EL (cell line): Measurements from ENCODE around the gene UGGT2.
"Not testable (repeated sequence)": the region's sequence is repeated elsewhere in the genome, so short reads cannot be mapped to it uniquely, and the experiment has no call there.

ENCODE experiments used
- DNase-seq: peaks from one replicate; pipeline ENCODE4 v3.0.0-alpha.2; 2016

UGGT2 gene

GRCh38 chr13:95970878-95971277 is 82.3 kb downstream of the UGGT2 start:
- no peak for DNase-seq

GRCh38 chr13:95968906-95969305 is 84.3 kb downstream of the UGGT2 start:
- no peak for DNase-seq

- no peak for DNase-seq
Observed at GRCh38 chr13:95957331-95957730, 95.9 kb downstream of the UGGT2 start.

GRCh38 chr13:95956589-95957148 is 96.5 kb downstream of the UGGT2 start:
- DNase-seq = peak; percentile 11

GRCh38 chr13:95955719-95956118 is 97.5 kb downstream of the UGGT2 start:
- DNase-seq = no peak

GRCh38 chr13:95955255-95955654 is 97.9 kb downstream of the UGGT2 start:
- DNase-seq = no peak

- DNase-seq = no peak
Observed at GRCh38 chr13:95954266-95954665, 98.9 kb downstream of the UGGT2 start.

- DNase-seq = no peak
Observed at GRCh38 chr13:95950103-95950502, 103.1 kb downstream of the UGGT2 start.

- peak; percentile 57 for DNase-seq
Observed at GRCh38 chr13:95948656-95949055, 104.5 kb downstream of the UGGT2 start.

GRCh38 chr13:95937714-95938320 is 115.4 kb downstream of the UGGT2 start:
- no peak for DNase-seq

- no peak for DNase-seq
Observed at GRCh38 chr13:95931300-95932025, 121.7 kb downstream of the UGGT2 start.

- no peak for DNase-seq
Observed at GRCh38 chr13:95929430-95929829, 123.8 kb downstream of the UGGT2 start.

- not testable (repeated sequence) for DNase-seq
Observed at GRCh38 chr13:95928367-95928906, 124.8 kb downstream of the UGGT2 start.

- DNase-seq = no peak
Observed at GRCh38 chr13:95926231-95926630, 127.0 kb downstream of the UGGT2 start.

- peak; percentile 79 for DNase-seq
Observed at GRCh38 chr13:95924389-95924994, 128.7 kb downstream of the UGGT2 start.

- DNase-seq = peak; percentile 55
Observed at GRCh38 chr13:95921485-95921884, 131.7 kb downstream of the UGGT2 start.

GRCh38 chr13:95920485-95920884 is 132.7 kb downstream of the UGGT2 start:
- peak; percentile 35 for DNase-seq

GRCh38 chr13:95918860-95919259 is 134.3 kb downstream of the UGGT2 start:
- no peak for DNase-seq

- DNase-seq = no peak
Observed at GRCh38 chr13:95914991-95915501, 138.2 kb downstream of the UGGT2 start.

- no peak for DNase-seq
Observed at GRCh38 chr13:95906999-95907398, 146.2 kb downstream of the UGGT2 start.

- no peak for DNase-seq
Observed at GRCh38 chr13:95903569-95903968, 149.6 kb downstream of the UGGT2 start.

GRCh38 chr13:95902741-95903140 is 150.5 kb downstream of the UGGT2 start:
- DNase-seq = no peak

GRCh38 chr13:95898256-95898655 is 154.9 kb downstream of the UGGT2 start:
- no peak for DNase-seq
